Rectal smooth muscle tissue (tissue), 1 donor: ENCODE measurements around the gene LPCAT1.
"Not testable (repeated sequence)": the region's sequence is repeated elsewhere in the genome, so short reads cannot be mapped to it uniquely, and the experiment has no call there.

Experiments
- H3K27ac ChIP-seq: one replicate; pipeline ENCODE4 v1.7.0; 2013; ENCODE audit warnings: low read depth, low read length, inconsistent platforms
- H3K27me3 ChIP-seq: one replicate; pipeline ENCODE4 v1.7.0; 2013; ENCODE audit warnings: low read length; ENCODE audit not compliant: control insufficient read depth, insufficient read depth
- H3K36me3 ChIP-seq: one replicate; pipeline ENCODE4 v1.7.0; 2013; ENCODE audit warnings: low read length; ENCODE audit not compliant: control insufficient read depth, insufficient read depth
- H3K4me1 ChIP-seq: one replicate; pipeline ENCODE4 v1.7.0; 2013; ENCODE audit warnings: low read length; ENCODE audit not compliant: control insufficient read depth, insufficient read depth
- H3K4me3 ChIP-seq: one replicate; pipeline ENCODE4 v1.7.0; 2013; ENCODE audit warnings: low read length
- H3K9ac ChIP-seq: one replicate; pipeline ENCODE4 v1.7.0; 2013; ENCODE audit warnings: low read length

LPCAT1 gene

DNA sequence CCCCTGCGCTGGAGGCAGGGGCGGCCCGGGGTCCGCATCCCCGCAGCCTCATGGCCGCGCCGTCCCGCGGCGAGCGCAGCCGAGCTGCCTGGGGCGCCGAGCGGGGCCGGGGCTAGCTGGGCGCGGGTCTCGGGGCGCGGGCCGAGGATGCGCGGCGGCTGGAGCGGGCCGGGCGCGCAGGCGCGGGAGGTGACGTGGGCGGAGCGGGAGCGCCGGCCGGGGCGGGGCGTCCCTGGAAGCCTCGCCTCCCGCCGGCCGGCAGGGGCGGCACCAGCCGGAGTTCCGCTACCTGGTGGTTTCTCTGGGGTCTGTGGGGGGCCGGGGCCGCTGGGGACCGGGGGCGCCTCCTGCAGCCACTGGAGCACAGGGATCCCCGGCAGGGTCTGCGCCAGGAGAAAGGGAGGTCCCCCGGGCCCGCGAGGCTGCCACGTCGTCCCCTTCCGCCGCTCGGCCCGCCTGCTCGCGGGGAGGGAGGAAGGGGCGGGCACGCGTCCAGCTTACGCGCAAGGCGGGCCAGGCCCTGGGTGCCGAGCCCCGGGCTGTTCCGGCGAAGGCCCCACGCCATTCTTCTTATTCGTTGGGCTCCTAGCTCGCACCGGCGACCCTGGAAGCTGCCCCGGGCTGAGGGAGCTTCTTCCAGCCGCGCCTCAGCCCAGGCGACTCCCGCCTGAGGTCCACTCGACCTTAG lies at the start of gene LPCAT1:
Gene LPCAT1 (minus strand): TSS at position 168 of the 688 bp plus-strand sequence. CDS start 116 bp downstream, at position 52.
- Histone ChIP-seq H3K36me3 (no peaks in the 10 kb centered on the region), H3K4me1 (peaks cover 7% of the 10 kb centered on the region), H3K4me3 (peak within 1 kb of the TSS; percentile 69), H3K27ac (peak within 1 kb of the TSS; percentile 66), H3K27me3 (no peaks in the 10 kb centered on the region), H3K9ac (peak within 1 kb of the TSS; percentile 57)

- H3K4me3 ChIP-seq, H3K27me3 ChIP-seq, H3K9ac ChIP-seq, H3K27ac ChIP-seq, H3K4me1 ChIP-seq, H3K36me3 ChIP-seq: not testable (repeated sequence)
These were observed 48.1 kb upstream of the LPCAT1 start for GRCh38 chr5:1571875-1572274.

DNA sequence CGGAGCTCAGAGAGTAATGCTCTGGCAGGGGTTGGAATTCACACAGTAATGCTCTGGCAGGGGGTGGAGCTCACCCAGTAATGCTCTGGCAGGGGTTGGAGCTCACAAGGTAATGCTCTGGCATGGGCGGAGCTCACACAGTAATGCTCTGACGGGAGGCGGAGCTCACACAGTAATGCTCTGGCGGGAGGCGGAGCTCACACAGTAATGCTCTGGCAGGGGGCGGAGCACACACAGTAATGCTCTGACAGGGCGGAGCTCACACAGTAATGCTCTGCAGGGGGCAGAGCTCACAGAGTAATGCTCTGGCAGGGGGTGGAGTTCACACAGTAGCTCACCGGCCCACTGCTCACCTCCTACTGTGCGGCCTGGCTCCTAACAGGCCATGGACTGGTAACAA lies 47.2 kb upstream of the LPCAT1 start:
- Histone ChIP-seq H3K27ac (no peak overlapping the region), H3K4me1 (peaks cover 9% of the 10 kb centered on the region), H3K27me3 (no peaks in the 10 kb centered on the region), H3K9ac (no peak overlapping the region), H3K4me3 (no peak overlapping the region), H3K36me3 (no peaks in the 10 kb centered on the region)

DNA sequence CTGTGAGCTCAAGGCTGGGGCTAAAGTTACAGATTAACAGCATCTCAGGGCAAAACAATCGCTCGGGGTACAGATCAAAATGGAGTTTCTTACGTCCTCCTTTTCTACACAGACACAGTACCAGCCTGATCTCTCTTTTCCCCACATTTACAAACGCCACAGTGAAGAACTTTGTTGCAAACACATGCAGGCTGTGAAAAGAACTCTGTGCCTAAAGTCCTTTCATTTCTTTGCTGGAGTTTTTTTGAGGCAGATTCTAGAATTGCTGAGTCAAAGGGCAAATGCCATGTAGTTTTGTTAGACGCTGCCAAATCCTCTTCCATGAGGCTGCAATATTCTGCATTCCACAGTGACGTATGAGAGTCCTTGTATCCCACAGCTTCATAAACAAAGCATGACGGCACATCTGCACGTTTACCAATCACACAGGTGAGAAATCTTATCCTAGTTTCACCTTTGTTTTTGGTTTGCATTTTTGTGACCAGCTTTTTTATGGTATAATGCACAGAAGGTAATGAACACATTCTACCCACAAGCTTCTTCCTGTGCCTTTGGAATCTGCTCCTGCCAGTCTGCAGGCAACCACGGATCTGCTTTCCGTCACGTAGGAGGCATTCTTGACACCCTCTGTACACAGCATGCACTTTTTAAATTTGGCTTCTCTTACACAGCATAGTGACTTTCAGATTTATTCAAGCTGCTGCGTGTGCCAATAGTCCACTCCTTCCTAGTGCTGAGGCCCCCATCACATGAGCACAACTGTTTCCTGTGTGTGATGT lies 44.6 kb upstream of the LPCAT1 start:
- Histone ChIP-seq H3K4me3 (no peak overlapping the region), H3K4me1 (peaks cover 9% of the 10 kb centered on the region), H3K27ac (peak overlapping the region; percentile 29), H3K36me3 (no peaks in the 10 kb centered on the region), H3K9ac (no peak overlapping the region), H3K27me3 (no peaks in the 10 kb centered on the region)

DNA sequence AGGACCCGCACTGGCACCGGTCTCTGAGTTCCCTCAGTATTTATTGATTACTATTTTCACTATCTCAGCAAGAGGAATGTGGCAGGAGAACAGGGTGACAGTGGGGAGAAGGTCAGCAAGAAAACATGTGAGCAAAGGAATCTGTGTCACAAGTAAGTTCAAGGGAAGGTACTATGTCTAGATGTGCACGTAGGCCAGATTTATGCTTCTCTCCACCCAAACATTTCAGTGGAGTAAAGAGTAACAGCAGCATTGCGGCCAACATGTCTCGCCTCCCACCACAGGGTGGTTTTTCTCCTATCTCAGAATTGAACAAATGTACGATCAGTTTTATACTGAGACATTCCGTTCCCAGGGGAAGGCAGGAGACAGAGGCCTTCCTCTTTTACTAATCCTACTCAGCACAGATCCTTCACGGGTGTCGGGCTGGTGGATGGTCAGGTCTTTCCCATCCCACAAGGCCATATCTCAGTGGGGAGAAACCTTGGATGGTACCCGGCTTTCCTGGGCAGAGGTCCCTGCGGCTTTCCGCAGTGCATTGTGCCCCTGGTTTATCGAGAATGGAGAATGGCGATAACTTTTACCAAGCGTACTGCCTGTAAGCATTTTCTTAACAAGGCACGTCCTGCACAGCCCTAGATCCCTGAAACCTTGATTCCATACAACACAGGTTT lies 43.9 kb upstream of the LPCAT1 start:
- H3K4me1 ChIP-seq, H3K4me3 ChIP-seq, H3K27me3 ChIP-seq, H3K9ac ChIP-seq, H3K36me3 ChIP-seq: not testable (repeated sequence)
- H3K27ac ChIP-seq = peak overlapping the region; percentile 29

DNA sequence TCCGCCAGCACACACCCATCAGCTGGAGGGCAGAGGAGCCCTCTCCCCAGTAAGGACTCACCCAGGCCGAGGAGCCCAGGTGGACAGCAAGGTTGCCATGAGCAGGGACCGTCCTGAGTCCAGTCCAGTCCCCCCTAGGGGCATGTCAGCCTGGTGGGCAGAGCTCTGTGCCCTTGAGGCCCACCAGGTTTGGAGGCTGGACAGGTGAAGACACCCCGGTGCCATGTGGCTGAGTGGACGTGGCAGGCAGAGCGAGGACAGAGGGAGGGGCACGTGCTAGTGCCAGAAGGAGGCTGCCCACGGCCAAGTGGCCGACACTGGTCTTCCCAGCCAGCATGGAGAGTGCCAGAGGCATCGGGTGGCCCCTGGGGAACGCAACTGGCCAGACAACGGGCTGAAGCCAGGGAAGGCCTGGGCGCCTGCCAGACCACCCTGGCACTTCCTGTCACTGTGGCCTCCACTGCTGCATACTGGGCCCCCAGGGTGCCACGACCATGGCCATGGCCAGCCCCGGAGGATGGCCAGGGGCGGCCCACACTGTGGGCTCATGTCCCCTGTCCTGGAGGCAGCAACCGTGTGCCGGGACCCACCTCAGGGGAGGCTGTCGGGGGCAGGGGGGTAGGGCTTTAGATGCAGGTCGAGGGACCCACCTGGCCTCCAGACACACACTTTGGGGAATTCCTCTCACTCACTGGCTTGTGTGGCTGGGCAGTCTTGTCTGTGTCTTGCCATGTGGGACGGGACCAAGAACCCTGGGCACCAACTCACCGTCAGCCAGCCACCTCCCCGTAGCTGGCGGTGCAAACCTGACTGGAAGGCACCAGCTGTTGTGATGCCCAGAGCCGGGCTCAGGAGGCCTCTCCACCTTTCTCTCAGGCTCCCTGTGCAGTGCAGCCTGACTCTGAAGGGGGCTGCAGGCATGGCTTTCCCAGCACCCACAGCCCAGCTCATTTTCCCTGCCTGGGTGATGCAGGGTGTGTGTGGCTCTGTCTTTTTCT lies 42.3 kb upstream of the LPCAT1 start:
- H3K36me3 ChIP-seq = no peaks in the 10 kb centered on the region
- H3K27me3 ChIP-seq = no peaks in the 10 kb centered on the region
- H3K4me3 ChIP-seq = no peak overlapping the region
- no peak overlapping the region for H3K27ac ChIP-seq
- H3K4me1 ChIP-seq = peaks cover 9% of the 10 kb centered on the region
- no peak overlapping the region for H3K9ac ChIP-seq

DNA sequence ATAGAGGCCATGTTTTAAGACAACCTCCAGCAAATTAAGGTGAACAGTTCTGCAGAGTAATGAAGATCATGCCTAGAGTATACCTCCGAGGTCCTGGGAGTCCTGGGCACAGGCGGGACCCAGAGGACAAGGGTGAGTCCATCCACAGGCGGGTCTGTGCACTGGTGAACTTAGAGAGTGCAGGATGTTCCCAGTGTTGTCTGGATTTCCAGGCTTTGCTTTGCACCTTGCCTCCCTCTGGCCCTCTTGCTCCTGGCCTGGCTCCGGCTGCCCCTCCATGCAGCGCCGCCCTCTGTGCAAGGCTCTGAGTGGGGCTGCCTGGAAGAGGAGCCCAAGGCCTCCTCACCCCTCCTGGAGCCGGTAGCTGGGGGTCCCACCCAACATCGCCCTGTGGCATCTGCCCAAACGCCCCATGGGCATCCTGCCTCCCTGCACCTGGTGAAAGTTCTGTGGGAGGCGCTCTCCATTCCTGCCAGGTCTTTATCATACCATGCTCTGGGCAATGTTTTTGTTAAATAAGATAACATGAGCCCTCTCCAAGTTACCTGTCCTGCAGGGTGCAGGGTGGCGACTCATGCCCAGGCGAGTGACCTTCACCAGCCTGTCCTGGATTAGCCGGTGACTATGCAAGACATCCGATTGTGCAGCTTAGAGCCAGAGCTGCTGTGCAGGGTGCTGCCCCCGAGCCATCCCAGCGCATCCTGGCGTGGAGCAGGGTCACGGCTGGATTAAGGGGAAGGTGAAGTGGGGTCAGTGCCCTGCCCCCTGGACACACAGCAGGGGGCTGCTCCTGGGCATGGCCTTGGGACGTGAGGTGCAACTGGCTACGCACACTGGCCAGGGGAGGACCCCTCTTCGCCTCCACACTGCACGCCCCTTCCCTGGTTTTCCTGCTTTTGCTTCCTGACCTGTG lies 41.3 kb upstream of the LPCAT1 start:
- Histone ChIP-seq H3K4me1 (peaks cover 9% of the 10 kb centered on the region), H3K27me3 (no peaks in the 10 kb centered on the region), H3K9ac (no peak overlapping the region), H3K27ac (no peak overlapping the region), H3K36me3 (no peaks in the 10 kb centered on the region), H3K4me3 (no peak overlapping the region)

DNA sequence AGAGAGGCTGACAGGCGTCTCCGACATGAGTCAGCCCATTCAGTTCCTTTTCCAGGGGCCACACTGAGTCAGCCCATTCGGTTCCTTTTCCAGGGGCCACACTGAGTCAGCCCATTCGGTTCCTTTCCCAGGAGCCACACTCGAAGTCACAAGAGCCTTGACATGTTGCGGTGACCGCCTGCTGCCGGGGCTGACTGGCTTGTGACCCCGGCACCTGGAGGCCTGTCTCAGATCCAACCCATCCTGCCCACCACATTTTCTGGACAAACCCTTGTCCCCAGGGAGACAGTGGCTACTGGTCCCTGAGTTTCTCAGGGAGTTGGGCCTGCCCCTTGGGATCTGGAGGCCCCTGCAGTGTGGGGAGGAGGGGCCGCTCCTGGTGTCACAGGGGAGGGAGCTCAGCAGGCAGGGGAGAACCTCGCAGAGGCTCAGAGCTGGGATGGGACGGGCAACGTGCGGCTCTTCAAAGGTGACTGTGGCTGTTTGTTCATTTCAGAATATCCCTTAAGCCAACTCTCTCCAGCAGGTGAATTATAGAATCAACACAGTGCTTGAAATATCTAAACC lies 40.5 kb upstream of the LPCAT1 start:
- H3K4me1 ChIP-seq = peaks cover 9% of the 10 kb centered on the region
- H3K9ac ChIP-seq = no peak overlapping the region
- H3K27me3 ChIP-seq = no peaks in the 10 kb centered on the region
- H3K27ac ChIP-seq = no peak overlapping the region
- H3K4me3 ChIP-seq = no peak overlapping the region
- H3K36me3 ChIP-seq = no peaks in the 10 kb centered on the region

GRCh38 chr5:1563617-1564181 lies 39.9 kb upstream of the LPCAT1 start:
- no peaks in the 10 kb centered on the region for H3K27me3 ChIP-seq
- no peak overlapping the region for H3K4me3 ChIP-seq
- peaks cover 9% of the 10 kb centered on the region for H3K4me1 ChIP-seq
- H3K36me3 ChIP-seq = no peaks in the 10 kb centered on the region
- no peak overlapping the region for H3K27ac ChIP-seq
- no peak overlapping the region for H3K9ac ChIP-seq

- Histone ChIP-seq H3K27ac (no peak overlapping the region), H3K27me3 (no peaks in the 10 kb centered on the region), H3K4me1 (peaks cover 4% of the 10 kb centered on the region), H3K9ac (no peak overlapping the region), H3K36me3 (no peaks in the 10 kb centered on the region), H3K4me3 (no peak overlapping the region)
These were observed 39.3 kb upstream of the LPCAT1 start for GRCh38 chr5:1563051-1563461.

GRCh38 chr5:1562599-1562998 lies 38.8 kb upstream of the LPCAT1 start:
- Histone ChIP-seq H3K27me3 (no peaks in the 10 kb centered on the region), H3K4me3 (no peak overlapping the region), H3K36me3 (no peaks in the 10 kb centered on the region), H3K27ac (no peak overlapping the region), H3K4me1 (peaks cover under 1% of the 10 kb centered on the region), H3K9ac (no peak overlapping the region)
